ENCODE results near the gene UBA3. TPM values are rescaled to one million over a fixed set of nuclear protein-coding genes. Genes with fewer than 3 reads are reported as not detected.

The UBA3 gene
- total and polyA plus RNA-seq, 2 donors (not counting 3 experiments of a cell fraction or from before 2014, with no cell fraction given), result 39.4 to 84.6 TPM

DNA sequence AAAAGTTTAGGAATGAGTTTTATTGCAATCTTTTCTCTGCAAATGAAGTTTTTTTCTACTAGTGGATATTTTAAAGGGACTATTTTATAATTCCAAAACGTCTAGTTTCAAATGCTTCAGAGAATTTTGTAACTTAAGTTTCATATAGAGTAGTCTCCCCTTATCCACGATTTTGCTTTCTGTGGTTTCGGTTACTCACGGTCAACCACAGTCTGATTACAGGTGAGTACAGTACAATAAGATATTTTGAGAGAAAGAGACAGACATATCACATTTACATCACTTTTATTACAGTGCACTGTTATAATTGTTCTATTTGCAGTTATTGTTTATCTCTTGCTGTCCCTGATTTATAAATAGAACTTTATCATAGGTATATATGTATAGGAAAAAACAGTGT lies 59.3 kb downstream of the UBA3 start:
- H3K4me3 ChIP-seq (replicated peaks in 1 of 3; ENCODE audit: insufficient read depth in 1 of 3, low read depth in 1 of 3, low read length in 3 of 3), result no peak overlapping the region
- DNase-seq (ENCODE audit: low read depth, low spot score) (no peak), FAIRE-seq (no peak)
- H4K20me1 ChIP-seq (replicated peaks; ENCODE audit: control insufficient read depth, extremely low read depth, insufficient read depth, low read length), result no peaks in the 10 kb centered on the region
- H3K9me1 ChIP-seq (replicated peaks; ENCODE audit: control insufficient read depth, extremely low read depth, insufficient read depth, low read length), result no peaks in the 10 kb centered on the region
- peaks cover 5% of the 10 kb centered on the region for H3K4me1 ChIP-seq (ENCODE audit: control insufficient read depth, extremely low read depth, insufficient read depth, low read length)
- CTCF ChIA-PET, result interaction anchor here (1.6 to 2.7 kb wide), 3 partner anchors 11 to 24 kb away, joined by 4 to 8 read pairs (median 6); no protein-coding TSS in a partner anchor
- POLR2A ChIA-PET, result no interaction called here
- BruUV-seq (replicated peaks), result no TSS peak
- no peaks in the 10 kb centered on the region for H3K27me3 ChIP-seq (ENCODE audit: control insufficient read depth in 2 of 2, insufficient read depth in 2 of 2, low read length in 2 of 2)
- no peaks in the 10 kb centered on the region for H3K79me2 ChIP-seq (ENCODE audit: control insufficient read depth, insufficient read depth, low read length)
- H3K9ac ChIP-seq (replicated peaks; ENCODE audit: extremely low read depth, insufficient read depth, low read length), result no peak overlapping the region
- no peak overlapping the region for H2AFZ ChIP-seq (ENCODE audit: low read depth, low read length)
- H3K9me3 ChIP-seq (replicated peaks; ENCODE audit: control insufficient read depth, insufficient read depth, low read length), result no peaks in the 10 kb centered on the region
- dilution Hi-C loops (cut with MboI; ENCODE audit: extremely low pct_ligation_motif_present, low sequenced_read_pairs) (no loop called here), intact Hi-C loops (cut with micrococcal nuclease) (no loop called here)
- TF ChIP-seq GATA2 (IDR thresholded peaks at IDR 0.05; ENCODE audit: insufficient read depth, insufficient read length, low read depth, low read length) (no peak), MYC (IDR thresholded peaks at IDR 0.05; ENCODE audit: low read depth, low read length) (no peak), POLR2AphosphoS5 (IDR thresholded peaks at IDR 0.05; ENCODE audit: insufficient read depth, low read depth, low read length) (no peak), EZH2 (IDR thresholded peaks at IDR 0.05; ENCODE audit: borderline replicate concordance, low read depth, low read length, severe bottlenecking) (no peak)
- H3K36me3 ChIP-seq (ENCODE audit: control insufficient read depth in 2 of 2, extremely low read depth in 1 of 2, insufficient read depth in 2 of 2, low read length in 2 of 2), result peaks cover 5 to 17% of the 10 kb centered on the region in 2 experiments
- no peak overlapping the region for H3K4me2 ChIP-seq (ENCODE audit: insufficient read depth, low read length)
- no peak overlapping the region for H3K27ac ChIP-seq (ENCODE audit: insufficient read depth, low read depth, low read length)

DNA sequence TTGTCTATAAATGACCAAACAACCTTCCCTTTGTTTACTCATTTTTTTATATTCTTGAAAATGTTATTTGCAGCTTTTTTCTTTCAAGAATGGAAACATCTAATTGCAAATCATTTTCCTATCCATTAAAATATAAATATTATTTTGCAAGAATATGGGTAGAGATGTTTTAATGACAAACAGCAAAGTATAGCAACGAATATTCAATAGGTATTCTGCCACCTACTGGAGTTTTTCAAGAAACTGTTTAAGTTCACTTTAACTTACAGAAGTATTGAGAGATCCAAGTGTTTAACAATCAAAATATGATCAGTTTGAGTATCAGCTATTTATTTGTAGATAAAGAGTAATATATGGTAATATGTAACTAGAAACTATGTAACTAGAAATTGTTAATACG lies 59.7 kb downstream of the UBA3 start:
- FAIRE-seq (no peak), DNase-seq (ENCODE audit: low read depth, low spot score) (no peak)
- Histone ChIP-seq H3K79me2 (ENCODE audit: control insufficient read depth, insufficient read depth, low read length) (no peaks in the 10 kb centered on the region), H3K9me3 (replicated peaks; ENCODE audit: control insufficient read depth, insufficient read depth, low read length) (no peaks in the 10 kb centered on the region), H3K27ac (ENCODE audit: insufficient read depth, low read depth, low read length) (no peak overlapping the region), H2AFZ (ENCODE audit: low read depth, low read length) (no peak overlapping the region), H3K27me3 (ENCODE audit: control insufficient read depth in 2 of 2, insufficient read depth in 2 of 2, low read length in 2 of 2) (no peaks in the 10 kb centered on the region), H3K36me3 (ENCODE audit: control insufficient read depth in 2 of 2, extremely low read depth in 1 of 2, insufficient read depth in 2 of 2, low read length in 2 of 2) (peaks cover 5 to 13% of the 10 kb centered on the region in 2 experiments), H4K20me1 (replicated peaks; ENCODE audit: control insufficient read depth, extremely low read depth, insufficient read depth, low read length) (no peaks in the 10 kb centered on the region), H3K4me2 (ENCODE audit: insufficient read depth, low read length) (no peak overlapping the region), H3K9me1 (replicated peaks; ENCODE audit: control insufficient read depth, extremely low read depth, insufficient read depth, low read length) (no peaks in the 10 kb centered on the region), H3K9ac (replicated peaks; ENCODE audit: extremely low read depth, insufficient read depth, low read length) (no peak overlapping the region), H3K4me3 (replicated peaks in 1 of 3; ENCODE audit: insufficient read depth in 1 of 3, low read depth in 1 of 3, low read length in 3 of 3) (no peak overlapping the region), H3K4me1 (ENCODE audit: control insufficient read depth, extremely low read depth, insufficient read depth, low read length) (peaks cover 5% of the 10 kb centered on the region)
- intact Hi-C loops (cut with micrococcal nuclease) (no loop called here), dilution Hi-C loops (cut with MboI; ENCODE audit: extremely low pct_ligation_motif_present, low sequenced_read_pairs) (no loop called here)
- POLR2A ChIA-PET, result no interaction called here
- no TSS peak for BruUV-seq (replicated peaks)
- CTCF ChIA-PET, result interaction anchor here (1.6 to 2.7 kb wide), 3 partner anchors 11 to 24 kb away, joined by 4 to 8 read pairs (median 6); no protein-coding TSS in a partner anchor
- TF ChIP-seq MYC (IDR thresholded peaks at IDR 0.05; ENCODE audit: low read depth, low read length) (no peak), EZH2 (IDR thresholded peaks at IDR 0.05; ENCODE audit: borderline replicate concordance, low read depth, low read length, severe bottlenecking) (no peak), GATA2 (IDR thresholded peaks at IDR 0.05; ENCODE audit: insufficient read depth, insufficient read length, low read depth, low read length) (no peak)
- TF ChIP-seq, protein P1, sequence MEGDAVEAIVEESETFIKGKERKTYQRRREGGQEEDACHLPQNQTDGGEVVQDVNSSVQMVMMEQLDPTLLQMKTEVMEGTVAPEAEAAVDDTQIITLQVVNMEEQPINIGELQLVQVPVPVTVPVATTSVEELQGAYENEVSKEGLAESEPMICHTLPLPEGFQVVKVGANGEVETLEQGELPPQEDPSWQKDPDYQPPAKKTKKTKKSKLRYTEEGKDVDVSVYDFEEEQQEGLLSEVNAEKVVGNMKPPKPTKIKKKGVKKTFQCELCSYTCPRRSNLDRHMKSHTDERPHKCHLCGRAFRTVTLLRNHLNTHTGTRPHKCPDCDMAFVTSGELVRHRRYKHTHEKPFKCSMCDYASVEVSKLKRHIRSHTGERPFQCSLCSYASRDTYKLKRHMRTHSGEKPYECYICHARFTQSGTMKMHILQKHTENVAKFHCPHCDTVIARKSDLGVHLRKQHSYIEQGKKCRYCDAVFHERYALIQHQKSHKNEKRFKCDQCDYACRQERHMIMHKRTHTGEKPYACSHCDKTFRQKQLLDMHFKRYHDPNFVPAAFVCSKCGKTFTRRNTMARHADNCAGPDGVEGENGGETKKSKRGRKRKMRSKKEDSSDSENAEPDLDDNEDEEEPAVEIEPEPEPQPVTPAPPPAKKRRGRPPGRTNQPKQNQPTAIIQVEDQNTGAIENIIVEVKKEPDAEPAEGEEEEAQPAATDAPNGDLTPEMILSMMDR (IDR thresholded peaks at IDR 0.05; ENCODE audit: extremely low read depth in 1 of 2, insufficient read depth in 1 of 2, low read depth in 1 of 2, low read length in 2 of 2), result peak in 1 of 2 donors; percentile 14

Data from endothelial cell of umbilical vein (primary cell).